H4 (cell line): ENCODE results near the gene PACC1. TPM values are rescaled to one million over a fixed set of nuclear protein-coding genes. Genes with fewer than 3 reads are reported as not detected.
A peak's percentile ranks its signal among the peaks of the same experiment; 100 is the strongest.
"Not testable (repeated sequence)": the region's sequence is repeated elsewhere in the genome, so short reads cannot be mapped to it uniquely, and the experiment has no call there.

ENCODE experiments used
- DNase-seq: peaks from one replicate; pipeline ENCODE4 v3.0.0-alpha.2; 2015; ENCODE audit warnings: low spot score
- total RNA-seq: library from RNA; depleted of rRNA; stranded (reverse); fragments of >200 nt; shearing (Covaris generic); gene quantifications from 2 replicates; pipeline ENCODE4 v1.2.3, GENCODE V29; 2014; rRNA removed

The PACC1 gene
- total RNA-seq, 1 experiment from 2014 or later, result 15.9 TPM

GRCh38 chr1:212329105-212329504 lies 85.6 kb downstream of the PACC1 start:
- DNase-seq, result no peak

GRCh38 chr1:212328248-212328647 lies 86.4 kb downstream of the PACC1 start:
- DNase-seq, result no peak

DNA sequence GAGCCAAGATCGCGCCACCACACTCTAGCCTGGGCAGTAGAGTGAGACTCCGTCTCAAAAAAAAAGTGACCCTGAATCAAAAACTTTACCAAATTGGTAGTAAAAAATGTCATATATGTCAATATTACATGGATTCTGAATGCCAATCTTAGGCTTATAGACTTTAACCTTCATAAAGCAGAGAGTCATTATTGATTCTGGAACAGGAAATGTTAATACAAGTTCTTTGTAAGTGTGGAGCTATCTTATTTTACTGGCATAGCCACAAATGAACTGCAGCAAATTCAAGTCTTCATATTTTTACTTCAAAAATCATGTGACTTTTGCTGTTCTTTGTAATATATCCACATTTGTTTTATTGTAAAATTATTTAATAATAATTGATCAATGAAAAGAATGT lies 88.1 kb downstream of the PACC1 start:
- DNase-seq, result no peak

DNA sequence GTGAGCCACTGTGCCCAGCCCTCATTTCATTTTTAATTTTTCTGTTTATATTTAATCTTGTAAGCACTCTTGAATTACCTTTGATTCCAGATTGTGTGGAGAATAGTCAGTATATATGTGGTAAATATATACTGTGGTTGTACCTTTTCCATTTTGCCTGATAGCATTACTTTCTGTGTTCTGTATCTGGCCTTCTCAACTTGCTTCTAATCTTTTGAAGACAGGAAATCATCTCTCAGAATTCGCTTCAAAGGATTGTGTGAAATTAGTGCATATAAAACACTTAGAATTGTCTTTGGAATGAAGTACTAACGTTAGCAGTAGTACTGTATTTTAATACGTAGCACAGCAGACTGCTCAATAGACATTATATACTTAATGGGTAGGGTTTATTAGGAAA lies 91.6 kb downstream of the PACC1 start:
- DNase-seq, result no peak

DNA sequence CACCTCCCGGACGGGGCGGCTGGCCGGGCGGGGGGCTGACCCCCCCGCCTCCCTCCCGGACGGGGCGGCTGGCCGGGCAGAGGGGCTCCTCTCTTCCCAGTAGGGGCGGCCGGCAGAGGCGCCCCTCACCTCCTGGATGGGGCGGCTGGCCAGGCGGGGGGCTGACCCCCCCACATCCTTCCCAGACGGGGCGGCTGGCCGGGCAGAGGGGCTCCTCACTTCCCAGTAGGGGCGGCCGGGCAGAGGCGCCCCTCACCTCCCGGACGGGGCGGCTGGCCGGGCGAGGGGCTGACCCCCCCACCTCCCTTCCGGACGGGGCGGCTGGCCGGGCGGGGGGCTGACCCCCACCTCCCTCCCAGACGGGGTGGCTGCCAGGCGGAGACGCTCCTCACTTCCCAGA lies 93.7 kb downstream of the PACC1 start:
- not testable (repeated sequence) for DNase-seq

- no peak for DNase-seq
These were observed 96.8 kb downstream of the PACC1 start for GRCh38 chr1:212317916-212318315.

DNA sequence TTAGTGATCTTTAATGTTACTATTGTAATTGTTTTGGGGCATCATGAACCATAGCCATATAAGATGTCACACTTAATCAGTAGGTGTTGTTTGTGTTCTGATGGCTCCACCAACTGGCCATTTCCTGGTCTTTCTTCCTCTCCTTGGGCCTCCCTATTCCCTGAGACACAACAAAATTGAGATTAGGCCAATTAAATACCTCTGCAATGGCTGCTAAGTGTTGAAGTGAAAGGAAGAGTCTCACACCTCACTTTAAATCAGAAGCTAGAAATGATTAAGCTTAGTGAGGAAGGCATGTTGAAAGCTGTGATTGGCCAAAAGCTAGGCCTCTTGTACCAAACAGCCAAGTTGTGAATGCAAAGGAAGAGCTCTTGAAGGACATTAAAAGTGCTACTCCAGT lies 98.8 kb downstream of the PACC1 start:
- peak; percentile 28 for DNase-seq

- DNase-seq, result no peak
These were observed 99.5 kb downstream of the PACC1 start for GRCh38 chr1:212315184-212315583.

Other genes with a start within 250 kb of the PACC1 start
- gene PPP2R5A, start 129.5 kb downstream of the PACC1 start, total RNA-seq, result 15.1 and 18.4 TPM in 2 replicates
- 65.3 and 74.8 TPM in 2 replicates for gene NENF, start 18.0 kb upstream of the PACC1 start, total RNA-seq
- gene ATF3, start 193.9 kb upstream of the PACC1 start, total RNA-seq, result 9.1 and 13.3 TPM in 2 replicates